ENCODE results near the gene ADD2. TPM values are rescaled to one million over a fixed set of nuclear protein-coding genes. Genes with fewer than 3 reads are reported as not detected.

Gene ADD2
- total RNA-seq, 2 donors from 2014 or later: 0.41 to 1.6 TPM

- H3K4me3 ChIP-seq: no peak overlapping the region
- H3K36me3 ChIP-seq: no peaks in the 10 kb centered on the region
- no peak for DNase-seq (ENCODE audit: low spot score)
- TF ChIP-seq, protein P1, sequence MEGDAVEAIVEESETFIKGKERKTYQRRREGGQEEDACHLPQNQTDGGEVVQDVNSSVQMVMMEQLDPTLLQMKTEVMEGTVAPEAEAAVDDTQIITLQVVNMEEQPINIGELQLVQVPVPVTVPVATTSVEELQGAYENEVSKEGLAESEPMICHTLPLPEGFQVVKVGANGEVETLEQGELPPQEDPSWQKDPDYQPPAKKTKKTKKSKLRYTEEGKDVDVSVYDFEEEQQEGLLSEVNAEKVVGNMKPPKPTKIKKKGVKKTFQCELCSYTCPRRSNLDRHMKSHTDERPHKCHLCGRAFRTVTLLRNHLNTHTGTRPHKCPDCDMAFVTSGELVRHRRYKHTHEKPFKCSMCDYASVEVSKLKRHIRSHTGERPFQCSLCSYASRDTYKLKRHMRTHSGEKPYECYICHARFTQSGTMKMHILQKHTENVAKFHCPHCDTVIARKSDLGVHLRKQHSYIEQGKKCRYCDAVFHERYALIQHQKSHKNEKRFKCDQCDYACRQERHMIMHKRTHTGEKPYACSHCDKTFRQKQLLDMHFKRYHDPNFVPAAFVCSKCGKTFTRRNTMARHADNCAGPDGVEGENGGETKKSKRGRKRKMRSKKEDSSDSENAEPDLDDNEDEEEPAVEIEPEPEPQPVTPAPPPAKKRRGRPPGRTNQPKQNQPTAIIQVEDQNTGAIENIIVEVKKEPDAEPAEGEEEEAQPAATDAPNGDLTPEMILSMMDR (IDR thresholded peaks at IDR 0.05): no peak
- H3K27me3 ChIP-seq (replicated peaks; ENCODE audit: insufficient read depth): no peaks in the 10 kb centered on the region
- H3K4me1 ChIP-seq (ENCODE audit: control insufficient read depth in 1 of 2, low read depth in 2 of 2): no peaks in the 10 kb centered on the region
- no peak for ATAC-seq (ENCODE audit: insufficient number of reproducible peaks, low FRiP score, low read depth)
- H3K27ac ChIP-seq: no peak overlapping the region
- no peaks in the 10 kb centered on the region for H3K9me3 ChIP-seq
Observed at GRCh38 chr2:70716951-70717350, 51.0 kb downstream of the ADD2 start.

GRCh38 chr2:70716131-70716743 lies 51.8 kb downstream of the ADD2 start:
- no peak for DNase-seq (ENCODE audit: low spot score)
- no peak overlapping the region for H3K4me3 ChIP-seq
- TF ChIP-seq, protein P1 (IDR thresholded peaks at IDR 0.05): no peak
- no peaks in the 10 kb centered on the region for H3K4me1 ChIP-seq (ENCODE audit: control insufficient read depth in 1 of 2, low read depth in 2 of 2)
- no peak for ATAC-seq (ENCODE audit: insufficient number of reproducible peaks, low FRiP score, low read depth)
- H3K27ac ChIP-seq: no peak overlapping the region
- no peaks in the 10 kb centered on the region for H3K9me3 ChIP-seq
- no peaks in the 10 kb centered on the region for H3K36me3 ChIP-seq
- H3K27me3 ChIP-seq (replicated peaks; ENCODE audit: insufficient read depth): no peaks in the 10 kb centered on the region

DNA sequence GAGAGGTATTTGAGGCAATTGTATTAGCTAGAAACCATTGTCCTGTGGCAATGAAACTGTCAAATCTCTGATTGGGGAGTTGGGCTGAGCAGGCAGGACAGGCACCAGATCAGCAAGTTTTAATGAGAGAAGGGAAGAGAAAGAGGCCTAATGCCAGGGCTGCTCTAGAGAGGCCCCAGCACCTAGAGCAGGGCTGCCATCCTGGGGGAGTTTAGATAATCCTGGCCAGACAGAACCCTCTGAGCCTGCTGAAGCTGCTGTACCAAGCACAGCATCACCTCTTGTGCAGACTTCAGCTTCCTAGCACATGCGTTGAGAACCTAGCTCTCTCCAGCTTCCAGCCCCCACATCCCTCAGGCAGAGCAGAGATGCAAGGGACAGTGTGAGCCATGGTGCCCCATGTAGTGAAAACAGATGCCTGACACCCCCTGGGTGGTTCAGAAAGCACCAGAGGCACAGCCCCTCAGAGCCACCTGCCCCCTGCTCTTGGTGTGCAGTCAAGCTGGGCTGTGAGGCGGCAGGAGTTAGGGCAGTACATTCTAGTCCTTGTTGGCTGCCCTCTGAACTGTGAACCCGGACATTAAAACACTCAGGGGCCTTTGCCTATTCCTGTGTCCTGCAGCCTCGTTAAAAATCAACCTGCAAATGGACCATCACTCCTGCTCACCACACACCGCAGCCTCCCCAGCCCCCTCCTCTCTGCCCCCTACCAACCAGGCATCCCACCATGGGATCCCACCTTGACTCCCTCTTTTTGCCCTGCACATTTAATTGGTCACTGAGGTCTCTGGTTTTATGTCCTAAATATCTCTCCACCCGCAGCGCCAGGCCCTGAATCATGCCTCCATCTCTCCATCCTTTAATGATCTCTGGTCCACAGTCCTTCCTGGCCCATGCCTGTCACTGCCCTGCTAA lies 52.7 kb downstream of the ADD2 start:
- no peak for DNase-seq (ENCODE audit: low spot score)
- H3K9me3 ChIP-seq: no peaks in the 10 kb centered on the region
- no peaks in the 10 kb centered on the region for H3K27me3 ChIP-seq (replicated peaks; ENCODE audit: insufficient read depth)
- no peak overlapping the region for H3K27ac ChIP-seq
- no peaks in the 10 kb centered on the region for H3K4me1 ChIP-seq (ENCODE audit: control insufficient read depth in 1 of 2, low read depth in 2 of 2)
- H3K36me3 ChIP-seq: no peaks in the 10 kb centered on the region
- no peak overlapping the region for H3K4me3 ChIP-seq
- ATAC-seq (ENCODE audit: insufficient number of reproducible peaks, low FRiP score, low read depth): no peak
- TF ChIP-seq, protein P1 (IDR thresholded peaks at IDR 0.05): no peak

- TF ChIP-seq, protein P1 (IDR thresholded peaks at IDR 0.05): no peak
- no peak for DNase-seq (ENCODE audit: low spot score)
- H3K4me3 ChIP-seq: no peak overlapping the region
- H3K36me3 ChIP-seq: no peaks in the 10 kb centered on the region
- no peak overlapping the region for H3K27ac ChIP-seq
- no peak for ATAC-seq (ENCODE audit: insufficient number of reproducible peaks, low FRiP score, low read depth)
- no peaks in the 10 kb centered on the region for H3K9me3 ChIP-seq
- no peaks in the 10 kb centered on the region for H3K27me3 ChIP-seq (replicated peaks; ENCODE audit: insufficient read depth)
- H3K4me1 ChIP-seq (ENCODE audit: control insufficient read depth in 1 of 2, low read depth in 2 of 2): no peaks in the 10 kb centered on the region
Observed at GRCh38 chr2:70714141-70714905, 53.7 kb downstream of the ADD2 start.

DNA sequence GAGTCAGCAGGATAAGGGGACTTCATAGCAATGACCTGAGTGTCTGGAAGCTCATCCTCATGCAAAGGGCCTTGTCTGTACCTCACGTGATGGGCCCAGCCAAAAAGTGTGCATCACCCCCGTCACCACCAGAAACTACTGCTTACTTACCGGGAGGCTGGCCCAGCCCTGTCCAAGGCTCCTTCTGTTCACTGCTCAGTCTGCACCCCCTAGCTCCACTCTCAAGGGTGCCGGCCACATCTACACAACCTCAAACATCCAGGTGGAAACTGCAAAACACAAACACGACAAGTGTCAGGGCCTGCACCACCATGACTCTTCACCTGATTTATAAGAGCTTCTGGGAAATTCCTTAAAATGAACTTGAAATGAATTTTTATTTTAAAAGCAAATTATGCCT lies 55.1 kb downstream of the ADD2 start:
- Histone ChIP-seq H3K9me3 (no peaks in the 10 kb centered on the region), H3K27me3 (replicated peaks; ENCODE audit: insufficient read depth) (no peaks in the 10 kb centered on the region), H3K4me3 (no peak overlapping the region), H3K4me1 (ENCODE audit: control insufficient read depth in 1 of 2, low read depth in 2 of 2) (no peaks in the 10 kb centered on the region), H3K27ac (no peak overlapping the region), H3K36me3 (no peaks in the 10 kb centered on the region)
- TF ChIP-seq, protein P1 (IDR thresholded peaks at IDR 0.05): no peak
- DNase-seq (ENCODE audit: low spot score) (no peak), ATAC-seq (ENCODE audit: insufficient number of reproducible peaks, low FRiP score, low read depth) (no peak)

Data from thoracic aorta (tissue), 2 donors.